WTC11 (cell line): Measurements from ENCODE around the gene PROSER2.

Source experiments
- FOXK1 ChIP-seq: sonication (generic); formaldehyde crosslinking; IDR thresholded peaks from 2 replicates; pipeline ENCODE4 v1.8.0; 2022; ENCODE audit warnings: mild to moderate bottlenecking, moderate library complexity, missing genetic modification reagents
- TCF7 ChIP-seq: sonication (generic); formaldehyde crosslinking; IDR thresholded peaks from 2 replicates; pipeline ENCODE4 v1.8.0; 2022; ENCODE audit warnings: mild to moderate bottlenecking, low read depth, missing genetic modification reagents, moderate library complexity
- TF ChIP-seq, protein P1 (sequence below): fragments of 250-450 bp; sonication (Bioruptor Pico); IDR thresholded peaks from 2 replicates; pipeline ENCODE4 v2.1.2; 2022; ENCODE audit warnings: mild to moderate bottlenecking, moderate library complexity
- TF ChIP-seq, protein P2 (sequence below): sonication (generic); formaldehyde crosslinking; IDR thresholded peaks from 2 replicates; pipeline ENCODE4 v1.8.1; 2022; ENCODE audit warnings: mild to moderate bottlenecking, missing genetic modification reagents, moderate library complexity, borderline replicate concordance

DNA sequence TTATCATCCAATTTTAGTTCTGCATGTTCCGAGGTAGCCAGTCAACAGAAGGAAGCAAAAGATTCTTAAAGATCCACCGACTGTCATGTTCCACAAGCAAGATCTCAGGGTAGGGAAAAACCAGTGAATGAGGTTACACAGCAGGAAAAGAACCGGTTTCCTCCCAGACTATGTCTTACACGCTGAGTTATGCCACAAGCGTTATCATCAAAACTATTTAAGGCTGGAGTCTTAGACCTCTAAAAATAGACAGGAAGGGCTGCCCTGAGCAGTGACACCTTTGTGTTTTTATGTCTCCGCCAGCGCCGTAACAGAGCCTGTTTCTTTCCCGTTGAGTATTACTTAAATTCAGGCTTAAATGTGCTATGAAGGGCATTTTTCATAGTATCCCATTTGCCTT is 48.3 kb downstream of the PROSER2 start:
- TF ChIP-seq, protein P1, sequence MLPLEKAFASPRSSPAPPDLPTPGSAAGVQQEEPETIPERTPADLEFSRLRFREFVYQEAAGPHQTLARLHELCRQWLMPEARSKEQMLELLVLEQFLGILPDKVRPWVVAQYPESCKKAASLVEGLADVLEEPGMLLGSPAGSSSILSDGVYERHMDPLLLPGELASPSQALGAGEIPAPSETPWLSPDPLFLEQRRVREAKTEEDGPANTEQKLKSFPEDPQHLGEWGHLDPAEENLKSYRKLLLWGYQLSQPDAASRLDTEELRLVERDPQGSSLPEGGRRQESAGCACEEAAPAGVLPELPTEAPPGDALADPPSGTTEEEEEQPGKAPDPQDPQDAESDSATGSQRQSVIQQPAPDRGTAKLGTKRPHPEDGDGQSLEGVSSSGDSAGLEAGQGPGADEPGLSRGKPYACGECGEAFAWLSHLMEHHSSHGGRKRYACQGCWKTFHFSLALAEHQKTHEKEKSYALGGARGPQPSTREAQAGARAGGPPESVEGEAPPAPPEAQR, result no peak
- TF ChIP-seq TCF7 (CRISPR knock-in tag), result no peak
- TF ChIP-seq FOXK1 (CRISPR knock-in tag), result no peak
- TF ChIP-seq, protein P2, sequence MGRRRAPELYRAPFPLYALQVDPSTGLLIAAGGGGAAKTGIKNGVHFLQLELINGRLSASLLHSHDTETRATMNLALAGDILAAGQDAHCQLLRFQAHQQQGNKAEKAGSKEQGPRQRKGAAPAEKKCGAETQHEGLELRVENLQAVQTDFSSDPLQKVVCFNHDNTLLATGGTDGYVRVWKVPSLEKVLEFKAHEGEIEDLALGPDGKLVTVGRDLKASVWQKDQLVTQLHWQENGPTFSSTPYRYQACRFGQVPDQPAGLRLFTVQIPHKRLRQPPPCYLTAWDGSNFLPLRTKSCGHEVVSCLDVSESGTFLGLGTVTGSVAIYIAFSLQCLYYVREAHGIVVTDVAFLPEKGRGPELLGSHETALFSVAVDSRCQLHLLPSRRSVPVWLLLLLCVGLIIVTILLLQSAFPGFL (CRISPR knock-in tag), result no peak
